A549 (cell line): ENCODE measurements around the gene ID3. TPM values are rescaled to one million over a fixed set of nuclear protein-coding genes. Genes with fewer than 3 reads are reported as not detected.

ENCODE experiments used
- ATAC-seq, 2 experiments: fragments of 200-7000 bp in 1 of 2; fragments of >200 bp in 1 of 2; cut with Nextera tagmentation in 1 of 2; cut with Tn5 transposase in 1 of 2; 3 replicates each; pipeline versions ENCODE4 v1.8.0 to v1.9.1; 2018 to 2020; ENCODE audit warnings: mild to moderate bottlenecking in 1 of 2, moderate library complexity in 1 of 2
- CTCF ChIA-PET: fragments of 300-600 bp; sonication (Branson Sonifier 250); formaldehyde crosslinking; extraction: SDS; loops from one replicate; lab custom pipeline; 2021; ENCODE audit warnings: antibody characterized with exemption, inconsistent platforms; lab: Yijun Ruan, JAX
- POLR2A ChIA-PET: fragments of 350-600 bp; formaldehyde crosslinking; extraction: SDS; loops from one replicate; lab custom pipeline; 2021; ENCODE audit warnings: antibody characterized with exemption, inconsistent platforms; lab: Yijun Ruan, JAX
- DNase-seq, 2 experiments: peaks; one replicate each; pipeline versions ENCODE4 v3.0.0 to v3.0.0-alpha.2; 2011 to 2016; ENCODE audit warnings: low read depth in 1 of 2, low spot score in 1 of 2
- FAIRE-seq: peaks from 2 replicates; lab custom pipeline; 2011; peaks lifted over from hg19 to GRCh38; lab: Jason Lieb, UNC
- H3K27ac ChIP-seq, 2 experiments: fragments of >200 bp; sonication (Bioruptor Twin); formaldehyde crosslinking; 3 replicates each; pipeline ENCODE4 v1.5.1; 2016 to 2017
- H3K4me1 ChIP-seq: fragments of >200 bp; sonication (Bioruptor Twin); formaldehyde crosslinking; 3 replicates; pipeline ENCODE4 v1.6.1; 2016
- H3K4me2 ChIP-seq: fragments of >200 bp; sonication (Bioruptor Twin); formaldehyde crosslinking; 3 replicates; pipeline ENCODE4 v1.6.1; 2016
- H3K4me3 ChIP-seq: fragments of >200 bp; sonication (Bioruptor Twin); formaldehyde crosslinking; 3 replicates; pipeline ENCODE4 v1.5.1; 2016
- H3K9me3 ChIP-seq: fragments of >200 bp; sonication (Bioruptor Twin); formaldehyde crosslinking; 3 replicates; pipeline ENCODE4 v1.6.1; 2016
- CBX2 ChIP-seq: fragments of 200-600 bp; sonication (generic); IDR thresholded peaks from 2 replicates; pipeline ENCODE4 v1.6.1; 2016; ENCODE audit warnings: low read depth, mild to moderate bottlenecking, borderline replicate concordance
- CEBPB ChIP-seq, 2 experiments: fragments of >200 bp in 1 of 2; sonication (Bioruptor Twin) in 1 of 2; formaldehyde crosslinking in 1 of 2; IDR thresholded peaks; 2 replicates each; pipeline ENCODE4 v1.6.1; 2012 to 2016
- CHD2 ChIP-seq: fragments of 150-350 bp; IDR thresholded peaks from 2 replicates; pipeline ENCODE4 v1.6.1; 2014; ENCODE audit warnings: low read length; ENCODE audit not compliant: partially characterized antibody
- EHF ChIP-seq: fragments of 250-450 bp; sonication (Bioruptor Pico); IDR thresholded peaks from 2 replicates; pipeline ENCODE4 v1.5.0; 2020; ENCODE audit warnings: mild to moderate bottlenecking
- EHMT2 ChIP-seq: fragments of 200-600 bp; sonication (generic); IDR thresholded peaks from 2 replicates; pipeline ENCODE4 v1.6.1; 2016; ENCODE audit warnings: antibody characterized with exemption, low read depth, mild to moderate bottlenecking, moderate library complexity
- EP300 ChIP-seq, 2 experiments: fragments of >200 bp; sonication (Bioruptor Twin); formaldehyde crosslinking; IDR thresholded peaks; 2 replicates in 1 of 2; 3 replicates in 1 of 2; pipeline ENCODE4 v1.6.1; 2016 to 2017
- ESRRA ChIP-seq: fragments of 150-350 bp; IDR thresholded peaks from 2 replicates; pipeline ENCODE4 v1.6.1; 2014; ENCODE audit warnings: mild to moderate bottlenecking, low read length, borderline replicate concordance
- FOXS1 ChIP-seq: fragments of 250-450 bp; sonication (Bioruptor Pico); IDR thresholded peaks from 2 replicates; pipeline ENCODE4 v1.5.0; 2020; ENCODE audit warnings: mild to moderate bottlenecking, moderate library complexity
- HOXA7 ChIP-seq: fragments of 250-450 bp; sonication (Bioruptor Pico); IDR thresholded peaks from 2 replicates; pipeline ENCODE4 v1.5.0; 2020; ENCODE audit warnings: mild to moderate bottlenecking, moderate library complexity
- HOXB5 ChIP-seq: fragments of 250-450 bp; sonication (Bioruptor Pico); IDR thresholded peaks from 2 replicates; pipeline ENCODE4 v1.5.0; 2020; ENCODE audit warnings: mild to moderate bottlenecking, moderate library complexity
- JUN ChIP-seq, 2 experiments: fragments of >200 bp; sonication (Bioruptor Twin); formaldehyde crosslinking; IDR thresholded peaks; 2 replicates in 1 of 2; 3 replicates in 1 of 2; pipeline ENCODE4 v1.6.1; 2016 to 2017
- KDM1A ChIP-seq: fragments of 200-600 bp; sonication (generic); IDR thresholded peaks from 2 replicates; pipeline ENCODE4 v1.6.1; 2016; ENCODE audit warnings: low read depth, mild to moderate bottlenecking
- NR3C1 ChIP-seq: fragments of >200 bp; sonication (Bioruptor Twin); formaldehyde crosslinking; IDR thresholded peaks from 3 replicates; pipeline ENCODE4 v1.6.1; 2017
- POLR2A ChIP-seq: IDR thresholded peaks from 2 replicates; pipeline ENCODE4 v1.6.1; 2012; ENCODE audit warnings: mild to moderate bottlenecking, low read length
- POLR2AphosphoS2 ChIP-seq: conservative IDR thresholded peaks from 2 replicates; pipeline ENCODE4 v1.6.1; 2012; ENCODE audit warnings: low read length, improper control_type of control experiment, inconsistent platforms
- RAD21 ChIP-seq, 2 experiments: fragments of >200 bp in 1 of 2; sonication (Bioruptor Twin) in 1 of 2; formaldehyde crosslinking in 1 of 2; IDR thresholded peaks in 1 of 2; conservative IDR thresholded peaks in 1 of 2; 2 replicates in 1 of 2; 3 replicates in 1 of 2; pipeline ENCODE4 v1.6.1; 2012 to 2018; ENCODE audit warnings: inconsistent platforms in 1 of 2
- RARB ChIP-seq: fragments of 250-450 bp; sonication (Bioruptor Pico); IDR thresholded peaks from 2 replicates; pipeline ENCODE4 v1.8.0; 2021; ENCODE audit warnings: mild to moderate bottlenecking, moderate library complexity
- RCOR1 ChIP-seq: fragments of 150-350 bp; IDR thresholded peaks from 2 replicates; pipeline ENCODE4 v1.6.1; 2014; ENCODE audit warnings: antibody characterized with exemption, low read length, low read depth
- TFCP2L1 ChIP-seq: fragments of 250-450 bp; sonication (Bioruptor Pico); IDR thresholded peaks from 2 replicates; pipeline ENCODE4 v1.5.0; 2021; ENCODE audit warnings: mild to moderate bottlenecking
- ZC3H11A ChIP-seq: fragments of 450-650 bp; IDR thresholded peaks from 2 replicates; pipeline ENCODE4 v1.6.1; 2014; ENCODE audit warnings: antibody characterized with exemption, mild to moderate bottlenecking
- ZFP36 ChIP-seq: fragments of 450-650 bp; IDR thresholded peaks from 2 replicates; pipeline ENCODE4 v1.6.1; 2014; ENCODE audit warnings: borderline replicate concordance; ENCODE audit not compliant: partially characterized antibody
- WGBS: methylation state at CpG from one replicate; pipeline ENCODE4 v1.1.6; 2017; ENCODE audit errors: missing lambda C conversion rate; 5-methylcytosine and 5-hydroxymethylcytosine counted together
- polyA plus RNA-seq, 4 experiments: library from polyadenylated mRNA; depleted of rRNA in 3 of 4; stranded (reverse); fragments of >200 nt; fragmentation: RNase III in 1 of 4; extraction: RNeasy Plus Mini Kit Qiagen cat#74134 plus additional on column Dnase treatment in 1 of 4; gene quantifications; 2 replicates in 3 of 4; 3 replicates in 1 of 4; pipeline ENCODE4 v1.2.3, GENCODE V29; 2011 to 2017
- TF ChIP-seq, protein P1 (sequence below): fragments of 150-350 bp; IDR thresholded peaks from 2 replicates; pipeline ENCODE4 v1.6.1; 2014; ENCODE audit warnings: low read depth, mild to moderate bottlenecking, low read length
- TF ChIP-seq, protein P2 (sequence below): fragments of 200-600 bp; sonication (generic); IDR thresholded peaks from 2 replicates; pipeline ENCODE4 v1.6.1; 2016; ENCODE audit warnings: antibody characterized with exemption, mild to moderate bottlenecking, moderate library complexity
- TF ChIP-seq, protein P3 (sequence below): IDR thresholded peaks from 2 replicates; pipeline ENCODE4 v1.6.1; 2012
- TF ChIP-seq, protein P4 (sequence below): fragments of >200 bp; sonication (Bioruptor Twin); formaldehyde crosslinking; IDR thresholded peaks from 3 replicates; pipeline ENCODE4 v1.5.1; 2016

The ID3 gene
- polyA plus RNA-seq, 2 of the 4 experiments (the other 2 are of a cell fraction), result 171 to 336 TPM

DNA sequence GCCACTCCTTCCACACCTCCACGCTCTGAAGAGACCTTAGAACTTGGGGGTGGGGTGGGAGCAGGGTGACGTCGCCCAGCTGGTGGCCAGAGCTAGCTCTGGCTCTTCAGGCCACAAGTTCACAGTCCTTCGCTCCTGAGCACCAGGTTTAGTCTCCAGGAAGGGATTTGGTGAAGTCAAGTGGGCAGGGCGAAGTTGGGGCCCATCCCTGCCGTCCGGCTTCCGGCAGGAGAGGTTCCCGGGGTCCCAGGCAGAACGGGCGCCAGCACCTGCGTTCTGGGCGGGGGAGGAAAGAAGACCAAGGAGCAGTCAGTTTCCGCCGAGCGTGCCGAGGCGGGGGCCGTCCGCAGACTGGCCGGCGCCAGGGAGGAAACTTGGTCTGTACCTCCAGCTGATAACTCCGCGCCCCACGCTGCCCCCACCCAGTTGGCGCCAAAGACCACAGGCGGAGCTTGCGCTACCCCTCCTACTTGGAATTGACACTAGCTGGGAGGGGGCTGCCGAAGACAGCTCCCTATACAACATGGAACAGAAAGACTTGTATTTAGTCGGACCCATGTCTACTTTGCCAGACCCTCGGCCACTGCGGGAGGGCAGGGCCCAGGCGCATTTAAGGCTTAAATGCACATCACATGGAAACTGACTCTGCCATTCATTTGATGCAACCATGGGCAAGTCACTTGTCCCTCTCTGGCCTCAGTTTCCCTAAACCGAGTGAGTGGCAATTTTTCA is 995 bp downstream of the ID3 start (continued):
- TF ChIP-seq, protein P1, sequence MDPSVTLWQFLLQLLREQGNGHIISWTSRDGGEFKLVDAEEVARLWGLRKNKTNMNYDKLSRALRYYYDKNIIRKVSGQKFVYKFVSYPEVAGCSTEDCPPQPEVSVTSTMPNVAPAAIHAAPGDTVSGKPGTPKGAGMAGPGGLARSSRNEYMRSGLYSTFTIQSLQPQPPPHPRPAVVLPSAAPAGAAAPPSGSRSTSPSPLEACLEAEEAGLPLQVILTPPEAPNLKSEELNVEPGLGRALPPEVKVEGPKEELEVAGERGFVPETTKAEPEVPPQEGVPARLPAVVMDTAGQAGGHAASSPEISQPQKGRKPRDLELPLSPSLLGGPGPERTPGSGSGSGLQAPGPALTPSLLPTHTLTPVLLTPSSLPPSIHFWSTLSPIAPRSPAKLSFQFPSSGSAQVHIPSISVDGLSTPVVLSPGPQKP, result no peak
- TF ChIP-seq RAD21 (conservative IDR thresholded peaks at IDR 0.05 in 1 of 2, IDR thresholded peaks at IDR 0.05 in 1 of 2), result no peak
- peak; percentile 81 for TF ChIP-seq TFCP2L1 (CRISPR knock-in tag)
- TF ChIP-seq JUN (IDR thresholded peaks at IDR 0.05), result peak in 1 of 2 experiments; percentile 48; a peak in 4 of 5 replicates
- TF ChIP-seq, protein P2, sequence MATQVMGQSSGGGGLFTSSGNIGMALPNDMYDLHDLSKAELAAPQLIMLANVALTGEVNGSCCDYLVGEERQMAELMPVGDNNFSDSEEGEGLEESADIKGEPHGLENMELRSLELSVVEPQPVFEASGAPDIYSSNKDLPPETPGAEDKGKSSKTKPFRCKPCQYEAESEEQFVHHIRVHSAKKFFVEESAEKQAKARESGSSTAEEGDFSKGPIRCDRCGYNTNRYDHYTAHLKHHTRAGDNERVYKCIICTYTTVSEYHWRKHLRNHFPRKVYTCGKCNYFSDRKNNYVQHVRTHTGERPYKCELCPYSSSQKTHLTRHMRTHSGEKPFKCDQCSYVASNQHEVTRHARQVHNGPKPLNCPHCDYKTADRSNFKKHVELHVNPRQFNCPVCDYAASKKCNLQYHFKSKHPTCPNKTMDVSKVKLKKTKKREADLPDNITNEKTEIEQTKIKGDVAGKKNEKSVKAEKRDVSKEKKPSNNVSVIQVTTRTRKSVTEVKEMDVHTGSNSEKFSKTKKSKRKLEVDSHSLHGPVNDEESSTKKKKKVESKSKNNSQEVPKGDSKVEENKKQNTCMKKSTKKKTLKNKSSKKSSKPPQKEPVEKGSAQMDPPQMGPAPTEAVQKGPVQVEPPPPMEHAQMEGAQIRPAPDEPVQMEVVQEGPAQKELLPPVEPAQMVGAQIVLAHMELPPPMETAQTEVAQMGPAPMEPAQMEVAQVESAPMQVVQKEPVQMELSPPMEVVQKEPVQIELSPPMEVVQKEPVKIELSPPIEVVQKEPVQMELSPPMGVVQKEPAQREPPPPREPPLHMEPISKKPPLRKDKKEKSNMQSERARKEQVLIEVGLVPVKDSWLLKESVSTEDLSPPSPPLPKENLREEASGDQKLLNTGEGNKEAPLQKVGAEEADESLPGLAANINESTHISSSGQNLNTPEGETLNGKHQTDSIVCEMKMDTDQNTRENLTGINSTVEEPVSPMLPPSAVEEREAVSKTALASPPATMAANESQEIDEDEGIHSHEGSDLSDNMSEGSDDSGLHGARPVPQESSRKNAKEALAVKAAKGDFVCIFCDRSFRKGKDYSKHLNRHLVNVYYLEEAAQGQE, result no peak
- TF ChIP-seq CBX2, result no peak

DNA sequence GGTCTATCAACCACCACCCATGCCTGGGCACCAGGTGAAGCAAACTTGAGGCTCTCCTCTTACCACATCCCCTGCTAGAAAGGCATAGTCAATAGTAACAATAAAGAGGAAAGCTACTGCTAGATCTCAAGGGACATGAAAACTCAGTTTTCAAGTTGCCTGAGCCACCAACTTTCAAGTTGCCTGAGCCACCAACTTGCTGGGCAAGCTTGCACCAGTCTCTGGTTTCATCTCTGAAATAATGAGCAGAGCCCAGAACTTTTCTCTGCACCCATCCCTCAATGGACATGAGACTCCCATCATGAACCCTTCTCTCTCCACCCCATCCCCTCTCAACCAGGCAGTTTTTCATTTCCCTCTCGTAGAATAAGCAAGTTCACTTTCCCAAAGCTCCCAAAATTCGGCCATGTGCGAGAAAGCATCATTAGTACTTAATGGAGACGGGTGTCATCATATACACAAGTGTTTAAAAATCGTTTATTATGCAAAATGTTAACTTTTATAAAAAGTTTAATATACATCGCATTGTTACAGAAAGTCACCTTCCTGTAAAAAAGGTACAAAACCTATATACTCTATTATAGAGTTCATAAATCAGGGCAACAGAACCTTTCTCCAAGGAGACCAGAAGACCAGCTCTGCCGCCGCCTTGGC is 1.7 kb downstream of the ID3 start:
- FAIRE-seq (no peak), ATAC-seq (no peak), DNase-seq (no peak)
- Histone ChIP-seq H3K27ac (peak overlapping the region; percentile 96 to 98), H3K9me3 (no peaks in the 10 kb centered on the region), H3K4me2 (peak overlapping the region; percentile 77), H3K4me1 (peaks cover 53% of the 10 kb centered on the region), H3K4me3 (peak overlapping the region; percentile 92)
- ChIA-PET CTCF (interaction anchor here (1.0 to 29.3 kb wide), 4 partner anchors 12 to 77 kb away, joined by 3 to 699 read pairs (median 6); no protein-coding TSS in a partner anchor), POLR2A (interaction anchor here (1.2 to 11.2 kb wide), 7 partner anchors 18 to 80 kb away, joined by 4 to 168 read pairs (median 20); partner anchors contain the start of gene E2F2)
- WGBS, result under 1% methylated on average over 8 of the region's 8 CpGs
- TF ChIP-seq EHMT2 (no peak), EHF (no peak), FOXS1 (CRISPR knock-in tag) (no peak), RARB (CRISPR knock-in tag) (peak; percentile 12; the same call in 1 of the 2 replicates), ZC3H11A (no peak), HOXB5 (CRISPR knock-in tag) (no peak), EP300 (IDR thresholded peaks at IDR 0.05) (no peak), ESRRA (no peak), CHD2 (no peak), JUN (IDR thresholded peaks at IDR 0.05) (peak in 1 of 2 experiments; percentile 22; a peak in 2 of 5 replicates), POLR2A (no peak), CEBPB (IDR thresholded peaks at IDR 0.05) (no peak), ZFP36 (no peak), KDM1A (no peak), HOXA7 (CRISPR knock-in tag) (peak; percentile 10; the same call in 1 of the 2 replicates), POLR2AphosphoS2 (no peak), NR3C1 (no peak), CBX2 (no peak), RCOR1 (no peak)
- TF ChIP-seq, protein P1, result no peak
- TF ChIP-seq, protein P3, sequence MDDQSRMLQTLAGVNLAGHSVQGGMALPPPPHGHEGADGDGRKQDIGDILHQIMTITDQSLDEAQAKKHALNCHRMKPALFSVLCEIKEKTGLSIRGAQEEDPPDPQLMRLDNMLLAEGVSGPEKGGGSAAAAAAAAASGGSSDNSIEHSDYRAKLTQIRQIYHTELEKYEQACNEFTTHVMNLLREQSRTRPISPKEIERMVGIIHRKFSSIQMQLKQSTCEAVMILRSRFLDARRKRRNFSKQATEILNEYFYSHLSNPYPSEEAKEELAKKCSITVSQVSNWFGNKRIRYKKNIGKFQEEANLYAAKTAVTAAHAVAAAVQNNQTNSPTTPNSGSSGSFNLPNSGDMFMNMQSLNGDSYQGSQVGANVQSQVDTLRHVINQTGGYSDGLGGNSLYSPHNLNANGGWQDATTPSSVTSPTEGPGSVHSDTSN, result no peak
- TF ChIP-seq, protein P4, sequence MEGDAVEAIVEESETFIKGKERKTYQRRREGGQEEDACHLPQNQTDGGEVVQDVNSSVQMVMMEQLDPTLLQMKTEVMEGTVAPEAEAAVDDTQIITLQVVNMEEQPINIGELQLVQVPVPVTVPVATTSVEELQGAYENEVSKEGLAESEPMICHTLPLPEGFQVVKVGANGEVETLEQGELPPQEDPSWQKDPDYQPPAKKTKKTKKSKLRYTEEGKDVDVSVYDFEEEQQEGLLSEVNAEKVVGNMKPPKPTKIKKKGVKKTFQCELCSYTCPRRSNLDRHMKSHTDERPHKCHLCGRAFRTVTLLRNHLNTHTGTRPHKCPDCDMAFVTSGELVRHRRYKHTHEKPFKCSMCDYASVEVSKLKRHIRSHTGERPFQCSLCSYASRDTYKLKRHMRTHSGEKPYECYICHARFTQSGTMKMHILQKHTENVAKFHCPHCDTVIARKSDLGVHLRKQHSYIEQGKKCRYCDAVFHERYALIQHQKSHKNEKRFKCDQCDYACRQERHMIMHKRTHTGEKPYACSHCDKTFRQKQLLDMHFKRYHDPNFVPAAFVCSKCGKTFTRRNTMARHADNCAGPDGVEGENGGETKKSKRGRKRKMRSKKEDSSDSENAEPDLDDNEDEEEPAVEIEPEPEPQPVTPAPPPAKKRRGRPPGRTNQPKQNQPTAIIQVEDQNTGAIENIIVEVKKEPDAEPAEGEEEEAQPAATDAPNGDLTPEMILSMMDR, result no peak
